ENCODE results near the gene TMEM169.

Gene TMEM169

GRCh38 chr2:216081487-216082116 is at the start of gene TMEM169, which contains the start of gene PECR:
TMEM169 (plus strand) TSS chr2:216081919; CDS start chr2:216095964, 14,045 bp downstream.
PECR (minus strand) TSS chr2:216081809; CDS start chr2:216081741, 68 bp downstream.
- Histone ChIP-seq H3K27ac (peak within 1 kb of the TSS; percentile 90), H3K36me3 (no peaks in the 10 kb centered on the region), H3K4me3 (ENCODE audit: low read depth, low read length) (peak within 1 kb of the TSS; percentile 91), H3K27me3 (ENCODE audit: insufficient read depth, low read depth, severe bottlenecking) (no peaks in the 10 kb centered on the region), H3K9me3 (ENCODE audit: severe bottlenecking) (no peaks in the 10 kb centered on the region)
- TF ChIP-seq CTCF (IDR thresholded peaks at IDR 0.05; ENCODE audit: low read depth, low read length): no peak
- DNase-seq: peak; percentile 90

GRCh38 chr2:216031960-216032689 is 49.6 kb upstream of the TMEM169 start:
- H3K4me3 ChIP-seq (ENCODE audit: low read depth, low read length): no peak overlapping the region
- H3K27ac ChIP-seq: no peak overlapping the region
- peaks cover 8% of the 10 kb centered on the region for H3K36me3 ChIP-seq
- H3K9me3 ChIP-seq (ENCODE audit: severe bottlenecking): no peaks in the 10 kb centered on the region
- TF ChIP-seq CTCF (IDR thresholded peaks at IDR 0.05; ENCODE audit: low read depth, low read length): no peak
- no peak for DNase-seq
- no peaks in the 10 kb centered on the region for H3K27me3 ChIP-seq (ENCODE audit: insufficient read depth, low read depth, severe bottlenecking)

- Histone ChIP-seq H3K4me3 (ENCODE audit: low read depth, low read length) (no peak overlapping the region), H3K9me3 (ENCODE audit: severe bottlenecking) (no peaks in the 10 kb centered on the region), H3K27me3 (ENCODE audit: insufficient read depth, low read depth, severe bottlenecking) (no peaks in the 10 kb centered on the region), H3K27ac (no peak overlapping the region), H3K36me3 (peaks cover 8% of the 10 kb centered on the region)
- DNase-seq: no peak
- no peak for TF ChIP-seq CTCF (IDR thresholded peaks at IDR 0.05; ENCODE audit: low read depth, low read length)
Measured at GRCh38 chr2:216033403-216033802, 48.3 kb upstream of the TMEM169 start.

- no peaks in the 10 kb centered on the region for H3K9me3 ChIP-seq (ENCODE audit: severe bottlenecking)
- no peak overlapping the region for H3K4me3 ChIP-seq (ENCODE audit: low read depth, low read length)
- TF ChIP-seq CTCF (IDR thresholded peaks at IDR 0.05; ENCODE audit: low read depth, low read length): peak; percentile 86
- no peaks in the 10 kb centered on the region for H3K27me3 ChIP-seq (ENCODE audit: insufficient read depth, low read depth, severe bottlenecking)
- peaks cover 8% of the 10 kb centered on the region for H3K36me3 ChIP-seq
- peak; percentile 70 for DNase-seq
- no peak overlapping the region for H3K27ac ChIP-seq
Measured at GRCh38 chr2:216034065-216034464, 47.7 kb upstream of the TMEM169 start.

GRCh38 chr2:216039918-216040317 is 41.8 kb upstream of the TMEM169 start:
- Histone ChIP-seq H3K27ac (no peak overlapping the region), H3K36me3 (peaks cover 19% of the 10 kb centered on the region), H3K9me3 (ENCODE audit: severe bottlenecking) (no peaks in the 10 kb centered on the region), H3K4me3 (ENCODE audit: low read depth, low read length) (no peak overlapping the region), H3K27me3 (ENCODE audit: insufficient read depth, low read depth, severe bottlenecking) (no peaks in the 10 kb centered on the region)
- DNase-seq: no peak
- no peak for TF ChIP-seq CTCF (IDR thresholded peaks at IDR 0.05; ENCODE audit: low read depth, low read length)

Data from WERI-Rb-1 (cell line).